Calu3 (cell line): Measurements from ENCODE around the gene CHRNA4. TPM values are rescaled to one million over a fixed set of nuclear protein-coding genes. Genes with fewer than 3 reads are reported as not detected.

Experiments used
- BruUV-seq: library from RNA; stranded (reverse); fragments of 400-500 nt; replicated peaks from 2 replicates; lab custom pipeline; 2021; lab: Mats Ljungman, UMichigan
- CTCF ChIA-PET: fragments of 300-600 bp; sonication (Branson Sonifier 250); formaldehyde crosslinking; loops from one replicate; lab custom pipeline; 2022; ENCODE audit warnings: antibody characterized with exemption; lab: Charles Lee
- DNase-seq: peaks from one replicate; pipeline ENCODE4 v3.0.0; 2022
- H3K27ac Mint-ChIP-seq: one replicate; pipeline ENCODE4 v1.8.0; 2022; ENCODE audit warnings: mixed read lengths; ENCODE audit not compliant: unreplicated experiment
- H3K27me3 Mint-ChIP-seq: one replicate; pipeline ENCODE4 v1.8.0; 2022; ENCODE audit warnings: mixed read lengths; ENCODE audit not compliant: unreplicated experiment
- H3K36me3 Mint-ChIP-seq: one replicate; pipeline ENCODE4 v1.8.0; 2022; ENCODE audit warnings: mild to moderate bottlenecking, moderate library complexity, mixed read lengths; ENCODE audit not compliant: insufficient read depth, unreplicated experiment
- H3K4me1 Mint-ChIP-seq: one replicate; pipeline ENCODE4 v1.8.0; 2022; ENCODE audit warnings: mild to moderate bottlenecking, low read depth, mixed read lengths; ENCODE audit not compliant: unreplicated experiment
- H3K4me3 Mint-ChIP-seq: one replicate; pipeline ENCODE4 v1.8.0; 2022; ENCODE audit warnings: mild to moderate bottlenecking, low read depth, moderate library complexity, mixed read lengths; ENCODE audit not compliant: unreplicated experiment
- H3K9me3 Mint-ChIP-seq: one replicate; pipeline ENCODE4 v1.8.0; 2022; ENCODE audit warnings: low read depth, mixed read lengths; ENCODE audit not compliant: unreplicated experiment
- intact Hi-C: fragments of 100-400 bp; cut with micrococcal nuclease; formaldehyde crosslinking; loops from one replicate; pipeline ENCODE4 v1.10.0; 2022; ENCODE audit not compliant: unreplicated experiment
- total RNA-seq: library from RNA; stranded (reverse); gene quantifications from 2 replicates; pipeline ENCODE4 v1.2.3, GENCODE V29; 2022
- TF ChIP-seq, protein P1 (sequence below): fragments of 200-600 bp; IDR thresholded peaks from one replicate; pipeline ENCODE4 v1.8.0; 2022; ENCODE audit warnings: antibody characterized with exemption; ENCODE audit not compliant: unreplicated experiment

Gene CHRNA4
- total RNA-seq, 1 experiment from 2014 or later: not detected

DNA sequence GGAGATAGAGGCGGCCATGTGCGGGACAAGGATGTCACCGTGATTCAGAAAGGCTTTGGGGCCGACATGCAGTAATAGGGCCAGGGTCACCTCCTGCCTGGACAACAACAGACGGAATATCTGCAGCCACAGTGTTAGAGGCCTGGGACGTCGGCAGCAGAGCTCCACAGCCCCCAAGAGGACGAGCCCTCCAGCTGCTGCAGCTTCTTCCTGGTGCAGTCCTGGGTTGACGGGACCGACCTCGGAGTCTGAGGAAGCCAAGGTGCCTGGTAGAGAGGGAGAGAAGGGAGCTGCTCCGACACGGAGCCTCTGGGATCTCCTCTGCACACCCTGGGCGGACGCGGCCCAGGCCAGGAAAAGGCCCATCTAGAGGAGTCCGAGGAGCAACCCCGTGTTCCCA lies 23.2 kb upstream of the CHRNA4 start:
- H3K4me1 Mint-ChIP-seq: no peaks in the 10 kb centered on the region

DNA sequence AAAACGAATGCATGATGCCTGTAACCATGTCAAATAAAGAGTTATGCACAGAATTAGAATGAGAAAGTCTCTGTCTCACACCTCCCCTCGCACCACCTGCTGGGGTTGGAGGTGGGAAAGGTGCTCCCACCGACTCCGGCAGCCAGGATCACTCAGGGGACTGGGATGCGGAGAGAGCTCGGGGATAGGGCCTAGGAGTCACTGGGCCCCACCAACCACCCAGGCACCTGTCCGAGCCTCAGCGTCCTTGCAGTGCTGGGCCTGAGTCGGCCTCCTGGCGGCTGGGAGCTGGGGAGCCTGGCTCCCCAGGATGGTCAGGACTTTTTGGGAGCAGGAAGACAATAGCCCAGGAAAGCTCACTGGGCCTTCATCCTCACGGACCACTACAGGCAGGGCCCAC lies 22.4 kb upstream of the CHRNA4 start:
- BruUV-seq: no TSS peak
- DNase-seq: no peak
- Mint-ChIP-seq H3K27ac (no peak overlapping the region), H3K36me3 (no peaks in the 10 kb centered on the region), H3K4me1 (no peaks in the 10 kb centered on the region), H3K27me3 (peaks cover 81% of the 10 kb centered on the region), H3K9me3 (peaks cover 18% of the 10 kb centered on the region), H3K4me3 (no peak overlapping the region)
- intact Hi-C loops: loop anchor here (5.0 kb wide), 1 partner anchor 161 kb away; no protein-coding TSS in a partner anchor
- CTCF ChIA-PET: interaction anchor here (3.2 kb wide), 1 partner anchor 160 kb away, joined by 49 read pairs; no protein-coding TSS in a partner anchor
- TF ChIP-seq, protein P1, sequence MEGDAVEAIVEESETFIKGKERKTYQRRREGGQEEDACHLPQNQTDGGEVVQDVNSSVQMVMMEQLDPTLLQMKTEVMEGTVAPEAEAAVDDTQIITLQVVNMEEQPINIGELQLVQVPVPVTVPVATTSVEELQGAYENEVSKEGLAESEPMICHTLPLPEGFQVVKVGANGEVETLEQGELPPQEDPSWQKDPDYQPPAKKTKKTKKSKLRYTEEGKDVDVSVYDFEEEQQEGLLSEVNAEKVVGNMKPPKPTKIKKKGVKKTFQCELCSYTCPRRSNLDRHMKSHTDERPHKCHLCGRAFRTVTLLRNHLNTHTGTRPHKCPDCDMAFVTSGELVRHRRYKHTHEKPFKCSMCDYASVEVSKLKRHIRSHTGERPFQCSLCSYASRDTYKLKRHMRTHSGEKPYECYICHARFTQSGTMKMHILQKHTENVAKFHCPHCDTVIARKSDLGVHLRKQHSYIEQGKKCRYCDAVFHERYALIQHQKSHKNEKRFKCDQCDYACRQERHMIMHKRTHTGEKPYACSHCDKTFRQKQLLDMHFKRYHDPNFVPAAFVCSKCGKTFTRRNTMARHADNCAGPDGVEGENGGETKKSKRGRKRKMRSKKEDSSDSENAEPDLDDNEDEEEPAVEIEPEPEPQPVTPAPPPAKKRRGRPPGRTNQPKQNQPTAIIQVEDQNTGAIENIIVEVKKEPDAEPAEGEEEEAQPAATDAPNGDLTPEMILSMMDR: no peak

More for the DNA sequence above, 23.2 kb upstream of the CHRNA4 start:
- Mint-ChIP-seq H3K27me3 (peaks cover 81% of the 10 kb centered on the region), H3K9me3 (peaks cover 18% of the 10 kb centered on the region), H3K36me3 (no peaks in the 10 kb centered on the region), H3K4me3 (no peak overlapping the region), H3K27ac (no peak overlapping the region)
- CTCF ChIA-PET: no interaction called here
- DNase-seq: no peak
- BruUV-seq: no TSS peak
- TF ChIP-seq, protein P1: no peak
- intact Hi-C loops: loop anchor here (5.0 kb wide), 1 partner anchor 162 kb away; no protein-coding TSS in a partner anchor

- Mint-ChIP-seq H3K9me3 (peaks cover 14% of the 10 kb centered on the region), H3K27ac (no peak overlapping the region), H3K36me3 (no peaks in the 10 kb centered on the region), H3K27me3 (peaks cover 82% of the 10 kb centered on the region), H3K4me3 (no peak overlapping the region), H3K4me1 (no peaks in the 10 kb centered on the region)
- TF ChIP-seq, protein P1: no peak
- CTCF ChIA-PET: interaction anchor here (0.6 to 3.8 kb wide), 10 partner anchors 8 to 410 kb away, joined by 3 to 55 read pairs (median 4); partner anchors contain the start of gene PPDPF
- intact Hi-C loops: loop anchor here (5.0 kb wide), 1 partner anchor 160 kb away; no protein-coding TSS in a partner anchor
- no peak for DNase-seq
- BruUV-seq: no TSS peak
Observed at GRCh38 chr20:63382551-63383300, 21.6 kb upstream of the CHRNA4 start.

GRCh38 chr20:63381781-63382431 lies 20.8 kb upstream of the CHRNA4 start:
- BruUV-seq: no TSS peak
- CTCF ChIA-PET: interaction anchor here (0.6 to 3.8 kb wide), 13 partner anchors 9 to 409 kb away, joined by 3 to 55 read pairs (median 3); partner anchors contain the start of gene PPDPF
- H3K27ac Mint-ChIP-seq: no peak overlapping the region
- H3K27me3 Mint-ChIP-seq: peaks cover 88% of the 10 kb centered on the region
- TF ChIP-seq, protein P1: peak; percentile 100
- H3K4me3 Mint-ChIP-seq: no peak overlapping the region
- no peaks in the 10 kb centered on the region for H3K4me1 Mint-ChIP-seq
- no peaks in the 10 kb centered on the region for H3K36me3 Mint-ChIP-seq
- DNase-seq: peak; percentile 65
- intact Hi-C loops: loop anchor here (2.0 to 5.0 kb wide), 2 partner anchors 73 to 160 kb away; no protein-coding TSS in a partner anchor
- H3K9me3 Mint-ChIP-seq: peaks cover 9% of the 10 kb centered on the region
